GM12891 (cell line): Measurements from ENCODE around the gene CDH23.

ENCODE experiments used
- PAX5 ChIP-seq: IDR thresholded peaks from 2 replicates; pipeline ENCODE4 v1.6.1; 2011; ENCODE audit warnings: low read length, moderate library complexity, mild to moderate bottlenecking; ENCODE audit not compliant: insufficient read depth, severe bottlenecking
- POLR2A ChIP-seq: IDR thresholded peaks from 2 replicates; pipeline ENCODE4 v1.6.1; 2011; ENCODE audit warnings: low read depth, low read length, control low read depth
- POLR2AphosphoS5 ChIP-seq: IDR thresholded peaks from 2 replicates; pipeline ENCODE4 v1.6.1; 2011; ENCODE audit warnings: low read depth, low read length, control low read depth
- POU2F2 ChIP-seq: IDR thresholded peaks from 2 replicates; pipeline ENCODE4 v1.6.1; 2011; ENCODE audit warnings: low read depth, mild to moderate bottlenecking, control low read depth, low read length, moderate library complexity
- SPI1 ChIP-seq: IDR thresholded peaks from 2 replicates; pipeline ENCODE4 v1.6.1; 2011; ENCODE audit warnings: low read depth, low read length, control low read depth
- TAF1 ChIP-seq: IDR thresholded peaks from 2 replicates; pipeline ENCODE4 v1.6.1; 2011; ENCODE audit warnings: low read depth, low read length, control low read depth

DNA sequence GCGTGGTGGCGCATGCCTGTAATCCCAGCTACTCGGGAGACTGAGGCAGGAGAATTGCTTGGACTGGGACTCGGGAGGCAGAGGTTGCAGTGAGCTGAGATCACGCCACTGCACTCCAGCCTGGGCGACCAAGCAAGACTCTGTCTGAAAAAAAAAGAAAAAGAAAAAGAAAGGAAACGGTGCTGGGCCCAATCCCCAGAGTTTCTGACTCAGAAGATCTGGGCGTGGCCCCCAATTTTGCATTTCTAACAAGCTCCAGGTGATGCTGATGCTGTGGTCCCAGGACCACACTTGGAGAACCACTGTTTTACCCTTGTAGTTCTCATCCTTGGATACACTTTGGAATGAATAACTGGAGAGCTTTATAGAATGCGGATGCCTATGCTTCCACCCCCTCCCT is 243.9 kb downstream of the CDH23 start:
- no peak for TF ChIP-seq POLR2A
- TF ChIP-seq TAF1 = no peak
- no peak for TF ChIP-seq PAX5
- no peak for TF ChIP-seq POLR2AphosphoS5
- no peak for TF ChIP-seq POU2F2
- no peak for TF ChIP-seq SPI1
